H9 (cell line): ENCODE measurements around the gene EFNB3. TPM values are rescaled to one million over a fixed set of nuclear protein-coding genes. Genes with fewer than 3 reads are reported as not detected.

Source experiments
- DNase-seq: peaks from one replicate; pipeline ENCODE4 v3.0.0-alpha.2; 2017
- H2AFZ ChIP-seq: one replicate; pipeline ENCODE4 v1.6.1; 2013; ENCODE audit warnings: mild to moderate bottlenecking, low read length, control low read depth, moderate library complexity
- H2AK5ac ChIP-seq: 2 replicates; pipeline ENCODE4 v1.6.1; 2013; ENCODE audit warnings: low read length, control low read depth, mixed read lengths; ENCODE audit not compliant: insufficient read length
- H2BK120ac ChIP-seq: one replicate; pipeline ENCODE4 v1.6.1; 2013; ENCODE audit warnings: low read depth, mild to moderate bottlenecking, low read length, control low read depth, inconsistent platforms; ENCODE audit not compliant: poor library complexity, severe bottlenecking
- H2BK12ac ChIP-seq: 2 replicates; pipeline ENCODE4 v1.6.1; 2013; ENCODE audit warnings: low read length, control low read depth, mixed read lengths, low read depth; ENCODE audit not compliant: insufficient read length
- H2BK15ac ChIP-seq: 2 replicates; pipeline ENCODE4 v1.6.1; 2013; ENCODE audit warnings: low read depth, low read length, control low read depth
- H2BK20ac ChIP-seq: one replicate; pipeline ENCODE4 v1.6.1; 2013; ENCODE audit warnings: low read depth, mild to moderate bottlenecking, low read length, control low read depth, inconsistent platforms; ENCODE audit not compliant: poor library complexity, severe bottlenecking
- H2BK5ac ChIP-seq: 2 replicates; pipeline ENCODE4 v1.6.1; 2013; ENCODE audit warnings: low read length, control low read depth, mixed read lengths; ENCODE audit not compliant: insufficient read length
- H3K14ac ChIP-seq: 2 replicates; pipeline ENCODE4 v1.6.1; 2013; ENCODE audit warnings: low read length, control low read depth; ENCODE audit not compliant: insufficient read depth
- H3K18ac ChIP-seq: 2 replicates; pipeline ENCODE4 v1.6.1; 2013; ENCODE audit warnings: low read depth, mild to moderate bottlenecking, mixed read lengths, low read length, control low read depth; ENCODE audit not compliant: insufficient read length
- H3K23ac ChIP-seq: 2 replicates; pipeline ENCODE4 v1.6.1; 2013; ENCODE audit warnings: low read length, control low read depth, mixed read lengths, low read depth; ENCODE audit not compliant: insufficient read length
- H3K23me2 ChIP-seq: 2 replicates; pipeline ENCODE4 v1.6.1; 2013; ENCODE audit warnings: low read depth, mild to moderate bottlenecking, mixed read lengths, low read length, control low read depth; ENCODE audit not compliant: insufficient read length, poor library complexity, severe bottlenecking
- H3K27ac ChIP-seq: 2 replicates; pipeline ENCODE4 v1.5.1; 2013; ENCODE audit warnings: low read length, control low read depth, mixed read lengths, low read depth; ENCODE audit not compliant: insufficient read length
- H3K27me3 ChIP-seq: 2 replicates; pipeline ENCODE4 v1.6.1; 2013; ENCODE audit warnings: low read length, control low read depth, inconsistent platforms; ENCODE audit not compliant: insufficient read depth
- H3K4ac ChIP-seq: 2 replicates; pipeline ENCODE4 v1.6.1; 2013; ENCODE audit warnings: low read depth, mild to moderate bottlenecking, control low read depth, inconsistent platforms, low read length, moderate library complexity
- H3K4me1 ChIP-seq: 2 replicates; pipeline ENCODE4 v1.6.1; 2013; ENCODE audit warnings: low read length, control low read depth, inconsistent platforms; ENCODE audit not compliant: insufficient read depth
- H3K4me2 ChIP-seq: 2 replicates; pipeline ENCODE4 v1.6.1; 2013; ENCODE audit warnings: low read length, control low read depth, mixed read lengths; ENCODE audit not compliant: insufficient read length, insufficient read depth
- H3K56ac ChIP-seq: 2 replicates; pipeline ENCODE4 v1.6.1; 2013; ENCODE audit warnings: low read depth, mild to moderate bottlenecking, mixed read lengths, low read length, control low read depth; ENCODE audit not compliant: insufficient read length
- H3K79me1 ChIP-seq: 2 replicates; pipeline ENCODE4 v1.6.1; 2013; ENCODE audit warnings: low read depth, mild to moderate bottlenecking, moderate library complexity, low read length, control low read depth, inconsistent platforms; ENCODE audit not compliant: insufficient read depth, poor library complexity, severe bottlenecking
- H3K79me2 ChIP-seq: 2 replicates; pipeline ENCODE4 v1.6.1; 2013; ENCODE audit warnings: low read length, control low read depth, inconsistent platforms; ENCODE audit not compliant: insufficient read depth
- H3K9ac ChIP-seq: 2 replicates; pipeline ENCODE4 v1.6.1; 2013; ENCODE audit warnings: low read length, control low read depth, mixed read lengths; ENCODE audit not compliant: insufficient read length; ENCODE audit errors: extremely low read depth
- H3K9me3 ChIP-seq: one replicate; pipeline ENCODE4 v1.6.1; 2013; ENCODE audit warnings: low read depth, low read length, inconsistent platforms; ENCODE audit not compliant: control insufficient read depth
- H3T11ph ChIP-seq: one replicate; pipeline ENCODE4 v1.6.1; 2013; ENCODE audit warnings: mild to moderate bottlenecking, low read length, control low read depth, inconsistent platforms
- H4K20me1 ChIP-seq: one replicate; pipeline ENCODE4 v1.6.1; 2013; ENCODE audit not compliant: control insufficient read depth, insufficient read length, insufficient read depth
- H4K5ac ChIP-seq: 2 replicates; pipeline ENCODE4 v1.6.1; 2013; ENCODE audit warnings: low read depth, mild to moderate bottlenecking, mixed read lengths, low read length, control low read depth; ENCODE audit not compliant: insufficient read length
- H4K8ac ChIP-seq: replicated peaks from 2 replicates; pipeline ENCODE4 v1.6.1; 2013; ENCODE audit warnings: low read length, control low read depth, mixed read lengths, low read depth; ENCODE audit not compliant: insufficient read length
- H4K91ac ChIP-seq: 2 replicates; pipeline ENCODE4 v1.6.1; 2013; ENCODE audit warnings: low read depth, mild to moderate bottlenecking, moderate library complexity, mixed read lengths, low read length, control low read depth; ENCODE audit not compliant: insufficient read length
- H3K27ac Mint-ChIP-seq, 3 experiments: 2 replicates in 2 of 3; 3 replicates in 1 of 3; pipeline ENCODE4 v1.8.0; 2020 to 2021; ENCODE audit warnings: mixed read lengths in 3 of 3, mild to moderate bottlenecking in 1 of 3, moderate library complexity in 1 of 3
- H3K27me3 Mint-ChIP-seq: 2 replicates; pipeline ENCODE4 v1.8.0; 2021; ENCODE audit warnings: low read depth, mild to moderate bottlenecking, moderate library complexity, mixed read lengths
- H3K36me3 Mint-ChIP-seq, 3 experiments: 2 replicates in 2 of 3; 3 replicates in 1 of 3; pipeline ENCODE4 v1.8.0; 2020 to 2021; ENCODE audit warnings: low read depth in 3 of 3, mixed read lengths in 3 of 3; ENCODE audit not compliant: insufficient read depth in 1 of 3
- H3K4me1 Mint-ChIP-seq, 2 experiments: 2 replicates each; pipeline ENCODE4 v1.8.0; 2020; ENCODE audit warnings: mixed read lengths in 2 of 2
- H3K4me3 Mint-ChIP-seq, 2 experiments: 2 replicates in 1 of 2; 3 replicates in 1 of 2; pipeline ENCODE4 v1.8.0; 2020 to 2021; ENCODE audit warnings: mild to moderate bottlenecking in 2 of 2, mixed read lengths in 2 of 2, moderate library complexity in 1 of 2
- H3K9me3 Mint-ChIP-seq, 2 experiments: 2 replicates in 1 of 2; 3 replicates in 1 of 2; pipeline ENCODE4 v1.8.0; 2020; ENCODE audit warnings: mild to moderate bottlenecking in 2 of 2, mixed read lengths in 2 of 2, moderate library complexity in 1 of 2
- WGBS: extraction: QIAGEN DNeasy Blood & Tissue Kit; methylation state at CpG from one replicate; pipeline ENCODE4 v1.1.7; 2013; ENCODE audit warnings: missing lambda C conversion rate, low lambda C conversion rate, mixed read lengths; ENCODE audit not compliant: insufficient read length; ENCODE audit errors: extremely low coverage; 5-methylcytosine and 5-hydroxymethylcytosine counted together
- total RNA-seq: library from RNA; stranded (reverse); gene quantifications from 2 replicates; pipeline ENCODE4 v1.2.1, GENCODE V29; 2021
- TF ChIP-seq, protein P1 (sequence below): fragments of 200-600 bp; sonication (generic); conservative IDR thresholded peaks from 3 replicates; pipeline ENCODE4 v1.8.0; 2021; ENCODE audit warnings: antibody characterized with exemption, mild to moderate bottlenecking

The EFNB3 gene
- total RNA-seq, 1 experiment from 2014 or later: 11.3 TPM

DNA sequence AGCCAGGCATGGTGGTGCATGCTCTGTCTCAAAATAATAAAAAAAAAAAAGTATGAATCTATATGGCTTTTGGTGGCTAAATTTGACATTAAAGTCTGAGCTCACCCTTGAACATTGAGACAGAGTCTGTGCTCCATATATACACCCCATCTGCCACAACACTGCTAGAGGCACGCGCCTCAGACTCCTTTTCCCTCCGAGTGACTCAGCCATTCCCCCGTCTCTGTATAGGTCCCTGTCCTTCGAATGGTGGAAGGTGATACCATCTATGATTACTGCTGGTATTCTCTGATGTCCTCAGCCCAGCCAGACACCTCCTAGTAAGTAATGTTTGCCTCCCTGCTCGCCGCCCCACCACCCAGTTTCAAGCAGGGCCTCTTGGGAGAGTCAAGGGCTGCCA, 4.5 kb upstream of the EFNB3 start:
- no peaks in the 10 kb centered on the region; a peak in 1 of 5 replicates for H3K9me3 Mint-ChIP-seq
- no CpG with 5 or more reads among the region's 7 CpGs for WGBS

More for the DNA sequence above, 4.5 kb upstream of the EFNB3 start:
- Histone ChIP-seq H3K14ac (no peak overlapping the region), H2BK120ac (no peak overlapping the region), H4K20me1 (no peaks in the 10 kb centered on the region), H2AK5ac (no peak overlapping the region), H3K27ac (no peak overlapping the region), H2BK12ac (no peak overlapping the region), H3K4me1 (no peaks in the 10 kb centered on the region; the same call in 1 of the 2 replicates), H3K18ac (no peak overlapping the region), H3K9me3 (no peaks in the 10 kb centered on the region), H2BK20ac (no peak overlapping the region), H3K23me2 (peaks cover 11% of the 10 kb centered on the region), H4K5ac (no peak overlapping the region), H3K4ac (no peak overlapping the region), H3K79me2 (no peaks in the 10 kb centered on the region), H2AFZ (no peak overlapping the region), H4K8ac (no peak overlapping the region), H3K23ac (no peak overlapping the region), H3K79me1 (no peaks in the 10 kb centered on the region), H3K9ac (no peak overlapping the region), H3K56ac (no peak overlapping the region), H3T11ph (no peak overlapping the region), H2BK5ac (no peak overlapping the region), H4K91ac (no peak overlapping the region), H2BK15ac (no peak overlapping the region), H3K27me3 (no peaks in the 10 kb centered on the region), H3K4me2 (no peak overlapping the region)
- TF ChIP-seq, protein P1, sequence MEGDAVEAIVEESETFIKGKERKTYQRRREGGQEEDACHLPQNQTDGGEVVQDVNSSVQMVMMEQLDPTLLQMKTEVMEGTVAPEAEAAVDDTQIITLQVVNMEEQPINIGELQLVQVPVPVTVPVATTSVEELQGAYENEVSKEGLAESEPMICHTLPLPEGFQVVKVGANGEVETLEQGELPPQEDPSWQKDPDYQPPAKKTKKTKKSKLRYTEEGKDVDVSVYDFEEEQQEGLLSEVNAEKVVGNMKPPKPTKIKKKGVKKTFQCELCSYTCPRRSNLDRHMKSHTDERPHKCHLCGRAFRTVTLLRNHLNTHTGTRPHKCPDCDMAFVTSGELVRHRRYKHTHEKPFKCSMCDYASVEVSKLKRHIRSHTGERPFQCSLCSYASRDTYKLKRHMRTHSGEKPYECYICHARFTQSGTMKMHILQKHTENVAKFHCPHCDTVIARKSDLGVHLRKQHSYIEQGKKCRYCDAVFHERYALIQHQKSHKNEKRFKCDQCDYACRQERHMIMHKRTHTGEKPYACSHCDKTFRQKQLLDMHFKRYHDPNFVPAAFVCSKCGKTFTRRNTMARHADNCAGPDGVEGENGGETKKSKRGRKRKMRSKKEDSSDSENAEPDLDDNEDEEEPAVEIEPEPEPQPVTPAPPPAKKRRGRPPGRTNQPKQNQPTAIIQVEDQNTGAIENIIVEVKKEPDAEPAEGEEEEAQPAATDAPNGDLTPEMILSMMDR: no peak
- H3K4me1 Mint-ChIP-seq: peaks cover 17 to 20% of the 10 kb centered on the region in 2 experiments
- DNase-seq: no peak
- H3K27me3 Mint-ChIP-seq: peaks cover 8% of the 10 kb centered on the region
- peaks cover 11 to 29% (median 26%) of the 10 kb centered on the region in 3 experiments; a peak in 6 of 7 replicates for H3K36me3 Mint-ChIP-seq
- H3K27ac Mint-ChIP-seq: no peak overlapping the region
- no peak overlapping the region for H3K4me3 Mint-ChIP-seq
